OCI-LY7 (cell line): Measurements from ENCODE around the gene TPM4. TPM values are rescaled to one million over a fixed set of nuclear protein-coding genes. Genes with fewer than 3 reads are reported as not detected.

Experiments used
- BruUV-seq: library from RNA; stranded (reverse); fragments of 400-500 nt; replicated peaks from 2 replicates; lab custom pipeline; 2021; lab: Mats Ljungman, UMichigan
- CTCF ChIA-PET: fragments of 300-600 bp; sonication (Branson Sonifier 250); formaldehyde crosslinking; loops from one replicate; lab custom pipeline; 2022; ENCODE audit warnings: antibody characterized with exemption; ENCODE audit not compliant: unreplicated experiment; lab: Charles Lee
- POLR2A ChIA-PET: fragments of 300-600 bp; sonication (Branson Sonifier 250); formaldehyde crosslinking; loops from one replicate; lab custom pipeline; 2022; ENCODE audit warnings: antibody characterized with exemption; lab: Charles Lee
- DNase-seq: peaks from one replicate; pipeline ENCODE4 v3.0.0-alpha.2; 2015; ENCODE audit warnings: low spot score
- H2AFZ ChIP-seq: fragments of 200-600 bp; sonication (generic), shearing (Covaris generic); 2 replicates; pipeline ENCODE4 v1.6.1; 2014; ENCODE audit warnings: mild to moderate bottlenecking, antibody characterized with exemption, low read length, moderate library complexity
- H3K27ac ChIP-seq: fragments of 200-600 bp; sonication (generic); 2 replicates; pipeline ENCODE4 v1.5.1; 2014; ENCODE audit warnings: mixed run types, low read depth, mild to moderate bottlenecking, moderate library complexity, low read length, inconsistent platforms; ENCODE audit not compliant: poor library complexity, severe bottlenecking
- H3K36me3 ChIP-seq: fragments of 200-600 bp; sonication (generic); 2 replicates; pipeline ENCODE4 v1.6.1; 2014; ENCODE audit warnings: mild to moderate bottlenecking, antibody characterized with exemption, low read length, moderate library complexity, mixed read lengths; ENCODE audit not compliant: insufficient read depth
- H3K4me1 ChIP-seq: fragments of 200-600 bp; sonication (generic); 2 replicates; pipeline ENCODE4 v1.5.1; 2014; ENCODE audit warnings: mild to moderate bottlenecking, low read length; ENCODE audit not compliant: insufficient read depth, poor library complexity, severe bottlenecking
- H3K4me2 ChIP-seq: fragments of 200-600 bp; sonication (generic); 2 replicates; pipeline ENCODE4 v1.6.1; 2014; ENCODE audit warnings: mild to moderate bottlenecking, low read length
- H3K4me3 ChIP-seq: fragments of 200-600 bp; sonication (generic); 2 replicates; pipeline ENCODE4 v1.5.1; 2014; ENCODE audit warnings: mild to moderate bottlenecking, low read depth, low read length; ENCODE audit not compliant: poor library complexity, severe bottlenecking
- H3K79me2 ChIP-seq: fragments of 200-600 bp; sonication (generic); 2 replicates; pipeline ENCODE4 v1.6.1; 2016; ENCODE audit warnings: low read depth, mild to moderate bottlenecking, low read length, moderate library complexity, mixed read lengths; ENCODE audit not compliant: insufficient read depth
- H3K9me2 ChIP-seq: fragments of 200-600 bp; sonication (generic); 2 replicates; pipeline ENCODE4 v1.6.1; 2016; ENCODE audit warnings: mild to moderate bottlenecking, low read length, mixed read lengths; ENCODE audit not compliant: insufficient read depth
- H3K9me3 ChIP-seq: fragments of 200-600 bp; sonication (generic); 2 replicates; pipeline ENCODE4 v1.6.1; 2014; ENCODE audit warnings: mild to moderate bottlenecking, mixed run types, low read length, mixed read lengths
- H4K20me1 ChIP-seq: fragments of 200-600 bp; sonication (generic); 2 replicates; pipeline ENCODE4 v1.6.1; 2014; ENCODE audit warnings: mild to moderate bottlenecking, antibody characterized with exemption, low read length, moderate library complexity, mixed read lengths; ENCODE audit not compliant: insufficient read depth
- CTCF ChIP-seq: fragments of 200-600 bp; sonication (generic); conservative IDR thresholded peaks from 2 replicates; pipeline ENCODE4 v1.5.1; 2014; ENCODE audit warnings: mild to moderate bottlenecking, antibody characterized with exemption, low read length, moderate library complexity, mixed read lengths
- EZH2phosphoT487 ChIP-seq: fragments of 200-600 bp; sonication (generic); IDR thresholded peaks from 2 replicates; pipeline ENCODE4 v1.6.1; 2018; ENCODE audit warnings: low read depth, borderline replicate concordance, mild to moderate bottlenecking, mixed run types, antibody characterized with exemption, low read length, moderate library complexity, mixed read lengths
- intact Hi-C: fragments of 100-400 bp; cut with micrococcal nuclease; formaldehyde crosslinking; loops from one replicate; pipeline ENCODE4 v1.10.0; 2022; ENCODE audit not compliant: unreplicated experiment
- total RNA-seq, 2 experiments: library from RNA; depleted of rRNA in 1 of 2; stranded (reverse); fragments of >200 nt in 1 of 2; shearing (Covaris generic) in 1 of 2; gene quantifications; 2 replicates each; pipeline ENCODE4 v1.2.3, GENCODE V29; 2014 to 2022

Gene TPM4
- total RNA-seq, 2 experiments from 2014 or later: 98.1 to 111 TPM

DNA sequence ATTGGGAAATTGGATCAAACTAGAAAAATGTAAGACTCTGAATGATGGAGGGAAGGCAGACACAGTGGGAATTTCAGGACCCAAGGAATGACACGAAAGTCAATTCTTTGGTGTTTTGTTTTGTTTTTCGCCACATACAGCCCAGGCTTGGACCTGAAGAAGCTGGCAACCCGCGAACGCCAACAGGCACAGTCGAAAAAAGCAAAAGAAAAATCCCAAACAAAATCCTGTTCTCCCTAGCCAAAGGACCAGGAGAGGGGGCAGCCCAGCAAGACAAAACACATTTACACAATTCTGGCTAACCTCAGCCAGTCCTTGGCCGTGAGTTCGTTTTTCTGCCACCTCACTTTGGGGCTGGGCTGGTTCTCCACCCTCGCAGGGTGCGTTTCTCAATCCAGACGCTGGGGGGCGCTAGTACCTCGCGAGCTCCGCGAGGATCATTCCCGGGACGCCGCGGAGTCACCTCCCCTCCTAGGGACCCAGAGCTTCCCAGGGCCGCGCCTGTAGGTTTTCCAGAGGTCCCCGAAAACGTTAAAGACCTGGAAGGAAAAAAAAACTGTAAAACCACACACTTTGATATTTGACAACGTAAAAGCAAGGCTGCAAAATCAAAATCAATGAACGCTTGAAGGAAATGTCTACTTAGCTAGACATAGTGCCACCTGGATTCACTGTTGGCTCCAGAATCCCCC is 34.9 kb upstream of the TPM4 start:
- intact Hi-C loops: loop anchor here (1.0 to 2.0 kb wide), 2 partner anchors 141 to 413 kb away; no protein-coding TSS in a partner anchor
- BruUV-seq: no TSS peak
- POLR2A ChIA-PET: interaction anchor here (0.6 kb wide), 1 partner anchor 317 kb away, joined by 7 read pairs; no protein-coding TSS in a partner anchor

GRCh38 chr19:16041991-16042386 is 34.3 kb upstream of the TPM4 start:
- no peak for DNase-seq
- intact Hi-C loops: loop anchor here (1.0 to 2.0 kb wide), 2 partner anchors 140 to 413 kb away; no protein-coding TSS in a partner anchor
- TF ChIP-seq CTCF: no peak
- no peak for TF ChIP-seq EZH2phosphoT487
- Histone ChIP-seq H3K4me3 (no peak overlapping the region), H3K36me3 (no peaks in the 10 kb centered on the region), H3K9me2 (no peaks in the 10 kb centered on the region), H4K20me1 (no peaks in the 10 kb centered on the region), H3K9me3 (no peaks in the 10 kb centered on the region), H3K79me2 (no peaks in the 10 kb centered on the region), H3K4me1 (no peaks in the 10 kb centered on the region), H2AFZ (no peak overlapping the region; the same call in 1 of the 2 replicates), H3K4me2 (peak overlapping the region; percentile 16; the same call in 1 of the 2 replicates), H3K27ac (no peak overlapping the region)
- ChIA-PET CTCF (interaction anchor here (1.6 kb wide), 1 partner anchor 144 kb away, joined by 4 read pairs; no protein-coding TSS in a partner anchor), POLR2A (no interaction called here)
- BruUV-seq: no TSS peak

More for the DNA sequence above, 34.9 kb upstream of the TPM4 start:
- H3K9me3 ChIP-seq: no peaks in the 10 kb centered on the region
- H4K20me1 ChIP-seq: no peaks in the 10 kb centered on the region
- H3K36me3 ChIP-seq: no peaks in the 10 kb centered on the region
- CTCF ChIA-PET: interaction anchor here (1.6 kb wide), 1 partner anchor 144 kb away, joined by 4 read pairs; no protein-coding TSS in a partner anchor
- no peaks in the 10 kb centered on the region for H3K9me2 ChIP-seq
- H3K4me2 ChIP-seq: peak overlapping the region; percentile 16; the same call in 1 of the 2 replicates
- H3K4me3 ChIP-seq: no peak overlapping the region
- no peaks in the 10 kb centered on the region for H3K4me1 ChIP-seq
- H3K27ac ChIP-seq: no peak overlapping the region
- H2AFZ ChIP-seq: peak overlapping the region; percentile 2; the same call in 1 of the 2 replicates
- no peaks in the 10 kb centered on the region for H3K79me2 ChIP-seq
- DNase-seq: peak; percentile 68
- TF ChIP-seq EZH2phosphoT487 (no peak), CTCF (peak; percentile 99)
